CD4-positive, alpha-beta T cell treated with Interleukin-4 for 1 hour (primary cell): ENCODE results near the gene SPARCL1.
"Not testable (repeated sequence)": the region's sequence is repeated elsewhere in the genome, so short reads cannot be mapped to it uniquely, and the experiment has no call there.

Experiments
- DNase-seq, 2 donors: peaks; one replicate each; pipeline ENCODE4 v3.0.0-alpha.2; 2020 to 2022

Gene SPARCL1

DNA sequence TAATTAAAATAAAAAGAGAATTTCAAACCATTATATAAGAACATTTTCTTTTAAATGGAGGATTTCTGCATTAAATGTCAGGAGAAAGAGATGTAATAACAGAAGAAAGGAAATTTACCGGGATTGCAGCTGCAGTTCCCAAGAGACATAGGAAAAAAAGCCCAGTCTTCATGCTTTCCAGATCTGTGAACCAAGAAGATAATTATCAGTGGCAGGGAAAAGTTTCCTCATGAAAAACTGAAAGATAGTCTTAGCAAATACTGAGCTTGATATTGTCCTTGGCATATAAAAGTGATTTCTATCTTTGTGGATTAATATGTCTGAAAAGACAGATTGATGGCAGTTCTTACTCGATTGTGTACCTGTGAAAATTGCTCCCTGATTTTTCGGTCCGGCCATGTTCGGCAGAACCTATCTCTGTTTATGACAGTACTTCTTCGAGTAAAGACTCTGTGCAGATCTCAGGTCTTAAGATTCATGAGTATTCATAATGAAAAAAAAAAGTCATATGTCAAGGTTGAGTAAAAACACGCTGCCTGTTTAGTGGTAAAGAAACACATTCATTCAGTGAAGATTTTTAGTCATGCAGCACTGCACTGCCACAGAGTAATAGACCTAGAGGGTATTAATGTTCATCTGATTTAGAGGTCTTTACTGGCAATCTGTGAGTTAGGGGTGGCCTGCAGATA lies 29.6 kb downstream of the SPARCL1 start:
- DNase-seq: no peak

DNA sequence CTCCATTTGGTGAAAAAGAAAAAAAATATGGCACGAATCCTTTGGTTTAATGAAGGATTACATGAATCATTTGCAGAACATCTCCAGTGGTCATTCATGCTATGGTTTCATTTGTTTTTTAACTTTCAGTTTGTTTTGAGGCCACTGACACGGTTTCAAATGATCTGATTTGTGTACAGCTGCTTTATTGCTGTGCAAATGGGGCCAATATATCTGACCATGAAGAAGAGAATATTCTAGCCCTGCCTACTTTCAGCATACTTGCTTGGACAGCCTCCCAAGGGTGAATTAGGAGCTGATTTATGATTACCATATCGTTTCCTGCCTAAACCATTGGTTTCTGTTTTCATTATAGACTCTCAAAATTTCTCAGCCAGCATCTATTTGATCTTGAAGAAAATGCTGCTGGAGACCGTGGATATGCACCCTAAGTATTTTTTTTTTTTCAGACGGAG lies 30.7 kb downstream of the SPARCL1 start:
- DNase-seq: no peak

DNA sequence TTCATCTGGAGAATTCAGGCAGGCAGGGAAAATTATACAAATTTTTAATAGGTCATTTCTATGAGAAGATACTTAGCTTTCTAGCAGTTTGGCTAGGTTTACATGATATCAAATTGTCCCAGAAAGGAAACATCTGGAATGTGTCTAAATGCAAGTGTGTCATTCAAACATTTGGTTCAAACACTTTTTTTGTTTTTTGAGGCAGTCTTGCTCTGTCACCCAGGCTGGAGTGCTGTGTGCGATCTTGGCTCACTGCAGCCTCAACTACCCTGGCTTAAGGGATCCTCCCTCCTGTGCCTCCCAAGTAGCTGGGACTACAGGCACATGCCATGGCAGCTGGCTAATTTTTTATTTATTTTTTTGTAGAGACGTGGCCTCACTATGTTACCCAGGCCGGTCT lies 31.6 kb downstream of the SPARCL1 start:
- DNase-seq: no peak

DNA sequence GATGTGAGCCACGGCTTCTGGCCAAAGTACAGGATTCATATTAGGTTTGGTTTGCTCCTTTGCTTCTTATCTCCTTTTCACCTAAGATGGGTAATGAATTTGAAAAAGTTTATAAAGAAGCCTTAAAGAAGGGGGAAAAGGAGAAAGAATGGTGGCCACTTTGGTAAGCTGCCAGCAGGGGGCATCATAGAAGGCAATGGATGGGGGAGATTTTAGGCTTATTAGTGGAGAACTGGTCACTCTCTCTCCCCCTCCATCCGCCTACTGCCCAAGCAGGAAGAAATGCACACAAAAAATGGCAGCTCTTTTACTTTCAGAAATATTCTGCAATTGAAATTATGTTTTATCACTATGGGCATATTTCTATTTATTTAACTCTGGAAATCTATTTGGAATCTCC lies 32.0 kb downstream of the SPARCL1 start:
- DNase-seq: peak in 1 of 2 donors; percentile 4

DNA sequence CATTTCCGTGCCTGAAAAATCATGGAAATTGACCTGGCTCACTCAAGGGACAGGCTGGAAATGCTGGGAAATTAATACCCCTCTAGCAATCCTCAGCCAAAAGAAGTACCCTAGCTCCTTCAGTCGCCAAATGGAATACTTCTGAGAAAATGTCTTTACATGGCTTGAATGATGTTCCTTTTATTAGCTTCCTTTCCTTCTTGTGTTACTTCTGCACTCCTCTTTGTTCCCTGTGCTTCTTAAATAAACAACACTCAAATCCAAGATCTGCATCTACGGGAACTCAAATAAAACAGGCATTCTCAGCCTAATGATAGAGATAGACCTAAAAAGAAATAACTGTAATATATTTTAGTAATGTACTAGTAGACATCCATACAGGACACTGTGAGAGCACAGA lies 36.1 kb downstream of the SPARCL1 start:
- no peak for DNase-seq

DNA sequence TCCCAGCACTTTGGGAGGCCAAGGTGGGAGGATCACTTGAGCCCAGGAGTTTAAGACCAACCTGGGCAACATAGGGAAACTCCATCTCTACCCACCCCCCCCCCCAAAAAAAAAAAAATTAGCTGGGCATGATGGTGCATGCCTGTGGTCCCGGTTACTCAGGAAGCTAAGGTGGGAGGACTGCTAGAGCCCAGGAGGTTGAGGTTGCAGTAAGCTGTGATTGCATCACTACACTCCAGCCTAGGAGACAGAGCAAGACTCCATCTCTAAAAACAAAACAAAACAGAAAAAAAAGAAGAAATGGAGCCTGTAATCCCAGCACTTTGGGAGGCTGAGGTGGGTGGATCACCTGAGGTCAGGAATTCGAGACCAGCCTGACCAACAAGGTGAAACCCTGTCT lies 37.3 kb downstream of the SPARCL1 start:
- not testable (repeated sequence) for DNase-seq

DNA sequence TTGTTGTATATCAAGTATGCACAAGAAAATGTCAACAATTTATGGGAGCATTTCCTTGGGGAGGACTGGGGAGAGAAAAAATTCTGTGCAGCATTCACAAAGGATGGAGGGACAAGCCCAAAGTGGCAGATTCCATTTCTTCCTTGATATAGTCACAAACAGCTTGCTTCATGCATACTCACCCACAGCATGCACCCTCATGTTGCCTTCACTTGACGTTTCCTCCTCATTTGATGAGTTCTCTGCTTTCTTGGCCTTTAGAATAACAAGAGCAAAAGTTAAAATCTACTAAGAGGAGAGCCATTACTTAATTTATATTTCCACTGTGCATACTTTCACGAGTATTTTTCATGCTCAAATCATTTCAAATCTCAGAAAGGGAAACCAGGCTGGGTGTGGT lies 37.7 kb downstream of the SPARCL1 start:
- DNase-seq: no peak

DNA sequence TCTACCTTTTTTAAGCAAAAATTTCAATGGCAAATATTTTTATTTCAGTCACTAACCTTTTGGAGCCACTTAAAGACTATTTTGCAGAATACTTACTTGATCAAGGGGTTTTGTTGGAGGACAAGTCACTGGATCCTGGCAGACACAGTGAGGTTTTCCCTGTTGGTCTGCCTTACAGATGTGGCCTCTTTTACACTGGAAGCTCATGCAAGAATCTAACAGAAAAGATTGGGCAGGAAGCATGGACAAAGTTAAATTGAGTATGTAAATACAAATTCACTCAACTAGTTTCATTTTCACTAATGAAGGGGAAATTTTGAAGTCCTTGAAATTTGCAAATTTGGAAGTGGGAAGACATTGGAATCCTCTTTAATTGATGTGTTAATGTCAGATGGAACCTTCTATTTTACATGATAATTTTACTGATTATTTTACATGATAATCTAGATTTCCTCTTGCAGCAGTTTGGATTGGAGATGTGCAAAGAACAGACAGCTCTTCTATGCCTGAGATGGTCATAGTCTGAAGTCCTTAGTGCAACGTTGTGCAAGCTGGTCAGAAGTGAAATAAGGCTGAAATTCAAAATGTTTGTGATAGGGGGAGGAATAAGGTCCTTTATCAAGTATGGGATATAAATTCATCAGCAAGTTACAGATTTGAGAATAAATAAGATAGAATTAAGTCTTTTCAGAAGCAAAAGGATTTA lies 38.4 kb downstream of the SPARCL1 start:
- no peak for DNase-seq

DNA sequence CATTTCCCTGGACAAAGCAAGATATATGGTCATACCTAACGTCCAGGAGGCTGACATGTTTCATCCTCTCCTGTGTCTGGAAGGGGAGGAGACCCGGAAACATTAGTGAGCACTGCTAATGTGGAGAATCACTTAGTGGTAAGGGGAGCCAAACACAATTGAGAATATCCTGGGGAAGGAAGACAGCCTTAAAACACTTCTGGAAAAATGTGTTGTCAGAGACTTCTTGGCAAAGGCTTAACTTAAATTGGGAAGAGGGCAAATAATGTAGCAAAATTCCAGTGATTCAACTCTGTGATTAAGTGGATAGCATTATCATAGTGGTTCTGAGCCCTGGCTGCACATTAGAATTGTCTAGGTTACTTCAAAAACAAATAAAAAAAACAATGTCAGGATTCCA lies 39.5 kb downstream of the SPARCL1 start:
- no peak for DNase-seq

DNA sequence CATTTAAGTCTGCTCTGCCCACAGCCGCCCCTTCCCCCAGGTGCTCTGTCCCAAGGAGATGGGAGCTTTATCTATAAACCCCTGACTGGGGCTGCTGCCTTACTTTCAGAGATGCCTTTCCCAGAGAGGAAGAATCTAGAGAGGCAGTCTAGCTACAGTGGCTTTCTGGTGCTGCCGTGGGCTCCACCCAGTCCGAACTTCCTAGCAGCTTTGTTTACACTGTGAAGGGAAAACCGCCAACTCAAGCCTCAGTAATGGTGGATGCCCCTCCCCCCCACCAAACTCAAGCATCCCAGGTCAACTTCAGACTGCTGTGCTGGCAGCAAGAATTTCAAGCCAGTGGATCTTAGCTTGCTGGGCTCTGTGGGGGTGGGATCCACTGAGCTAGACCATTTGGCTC lies 40.5 kb downstream of the SPARCL1 start:
- DNase-seq: not testable (repeated sequence)

DNA sequence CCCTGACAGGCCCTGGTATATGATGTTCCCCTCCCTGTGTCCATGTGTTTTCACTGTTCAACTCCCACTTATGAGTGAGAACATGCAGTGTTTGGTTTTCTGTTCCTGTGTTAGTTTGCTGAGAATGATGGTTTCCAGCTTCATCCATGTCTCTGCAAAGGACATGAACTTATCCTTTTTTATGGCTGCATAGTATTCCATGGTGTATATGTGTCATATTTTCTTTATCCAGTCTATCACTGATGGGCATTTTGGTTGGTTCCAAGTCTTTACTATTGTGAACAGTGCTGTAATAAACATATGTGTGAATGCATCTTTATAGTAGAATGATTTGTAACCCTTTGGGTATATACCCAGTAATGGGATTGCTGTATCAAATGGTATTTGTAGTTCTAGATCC lies 45.9 kb downstream of the SPARCL1 start:
- not testable (repeated sequence) for DNase-seq

DNA sequence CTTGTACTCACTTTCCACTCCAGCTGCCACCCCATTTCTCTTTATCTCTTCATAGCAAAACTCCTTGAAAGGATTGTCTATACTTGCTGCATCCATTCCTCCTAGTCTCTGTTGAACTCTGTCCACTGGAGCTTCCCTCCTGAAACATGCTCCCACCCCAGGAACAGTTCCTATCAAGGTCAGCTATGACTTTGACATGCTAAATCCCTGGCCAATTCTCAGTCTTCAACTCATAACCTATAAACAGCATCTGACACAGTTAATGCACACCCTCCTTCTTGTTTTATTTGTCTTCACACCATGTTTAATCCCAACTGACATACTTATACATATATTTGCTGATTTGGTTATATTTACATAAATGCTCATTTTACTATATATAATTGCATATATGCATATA lies 47.8 kb downstream of the SPARCL1 start:
- DNase-seq: no peak

DNA sequence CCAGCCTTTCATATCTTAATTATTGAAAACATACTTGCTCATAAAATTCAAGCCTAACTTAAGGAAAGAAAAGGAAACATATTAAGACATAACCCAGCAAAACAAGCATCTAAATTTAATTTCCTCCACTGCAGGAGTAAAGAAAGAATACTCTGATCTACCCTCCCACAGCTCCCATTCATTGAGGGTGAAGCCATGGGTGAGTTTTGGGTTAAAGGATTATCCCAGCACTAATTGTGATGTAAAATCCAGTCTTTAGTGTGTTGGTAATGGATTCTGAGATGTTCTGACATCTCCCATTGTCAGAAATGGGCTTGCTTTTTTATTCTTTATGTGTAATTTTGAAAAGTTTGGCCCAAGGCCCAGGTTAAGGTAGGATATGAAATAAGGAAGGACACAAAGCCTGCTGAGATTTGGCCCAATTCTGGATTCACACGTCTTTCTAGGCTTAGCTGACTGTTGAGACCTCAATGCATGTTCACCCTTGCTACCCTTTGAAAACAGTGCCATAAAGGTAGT lies 50.4 kb downstream of the SPARCL1 start:
- no peak for DNase-seq

DNA sequence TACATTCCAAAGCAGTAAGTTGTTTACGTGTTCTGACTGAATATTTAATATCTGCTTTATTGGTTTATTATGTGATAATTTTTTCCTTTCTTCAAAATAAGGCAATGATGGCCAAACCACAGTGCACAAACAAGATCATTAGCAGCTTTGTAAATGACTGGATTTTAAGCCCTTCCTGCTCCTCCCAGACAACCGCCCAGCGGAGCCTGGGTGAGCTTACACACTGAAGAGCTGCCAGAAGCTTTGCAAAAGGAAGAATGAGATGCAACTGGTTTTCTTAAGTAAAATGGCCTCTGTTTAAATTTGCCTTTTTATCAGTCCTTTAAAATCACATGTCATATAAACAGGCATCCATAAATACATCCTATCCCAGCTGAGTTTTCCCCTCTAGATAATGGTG lies 52.2 kb downstream of the SPARCL1 start:
- no peak for DNase-seq

DNA sequence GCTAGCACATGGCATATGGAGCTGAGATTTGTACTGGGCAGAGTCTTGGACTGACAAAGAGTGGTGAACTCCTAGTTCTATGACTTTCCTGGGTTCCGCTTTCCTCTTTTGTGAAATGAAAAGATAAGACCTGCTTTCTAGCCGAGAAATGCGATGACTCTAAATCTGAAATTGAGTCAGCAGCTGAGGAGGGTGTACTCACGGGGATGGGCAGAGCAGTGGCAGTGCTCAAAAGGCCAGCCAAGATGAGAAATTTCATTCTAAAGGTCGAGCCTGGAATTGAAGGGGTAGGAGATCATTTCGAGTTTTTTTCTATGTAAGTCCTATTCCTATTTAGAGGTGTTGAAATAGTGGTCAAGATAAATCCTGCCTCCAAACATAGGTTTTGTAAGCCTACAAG lies 59.8 kb downstream of the SPARCL1 start:
- DNase-seq: no peak

DNA sequence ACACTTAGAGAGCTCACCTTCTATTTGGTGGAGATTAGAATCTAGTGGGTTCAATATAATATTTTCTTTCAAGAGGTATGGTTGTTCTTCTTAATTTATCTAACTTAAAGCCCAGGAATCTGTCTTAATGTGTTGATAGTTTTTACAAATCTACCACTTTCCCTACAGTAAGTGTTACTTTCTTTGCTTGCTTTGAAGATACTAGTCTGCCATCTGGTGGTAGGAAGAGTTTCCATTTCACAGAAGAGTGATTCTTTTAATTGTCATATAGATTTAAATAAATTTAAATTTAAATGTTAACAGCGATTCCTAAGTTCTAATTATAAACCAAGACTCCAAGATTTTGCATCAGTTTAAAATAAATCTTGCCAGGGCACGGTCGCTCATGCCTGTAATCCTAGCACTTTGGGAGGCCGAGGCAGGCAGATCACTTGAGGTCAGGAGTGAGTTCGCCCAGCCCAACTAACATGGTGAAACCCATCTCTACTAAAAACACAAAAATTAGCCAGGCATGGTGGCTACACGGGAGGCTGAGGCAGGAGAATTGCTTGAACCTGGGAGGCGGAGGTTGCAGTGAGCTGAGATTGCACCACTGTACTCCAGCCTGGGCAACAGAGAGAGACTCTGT lies 63.3 kb downstream of the SPARCL1 start:
- peak in 1 of 2 donors; percentile 61 for DNase-seq

DNA sequence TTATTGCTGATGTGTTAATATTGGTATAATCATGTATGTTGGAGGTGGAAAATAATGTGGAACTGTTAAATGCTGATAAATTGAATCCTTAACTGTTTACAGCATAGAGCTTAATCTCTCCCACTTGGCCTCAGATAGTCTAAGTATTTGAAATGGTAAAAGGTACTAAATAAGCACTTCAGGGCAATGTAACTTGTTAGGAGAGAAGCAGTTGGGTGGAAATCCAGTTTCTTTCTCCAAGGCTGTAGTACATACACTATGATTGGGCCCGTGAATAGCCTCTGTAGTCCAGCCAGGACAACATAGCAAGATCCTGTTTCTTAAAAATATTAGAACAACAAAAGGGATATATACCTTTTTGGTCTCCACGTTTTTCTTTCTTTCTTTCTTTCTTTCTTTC lies 67.1 kb downstream of the SPARCL1 start:
- no peak for DNase-seq

DNA sequence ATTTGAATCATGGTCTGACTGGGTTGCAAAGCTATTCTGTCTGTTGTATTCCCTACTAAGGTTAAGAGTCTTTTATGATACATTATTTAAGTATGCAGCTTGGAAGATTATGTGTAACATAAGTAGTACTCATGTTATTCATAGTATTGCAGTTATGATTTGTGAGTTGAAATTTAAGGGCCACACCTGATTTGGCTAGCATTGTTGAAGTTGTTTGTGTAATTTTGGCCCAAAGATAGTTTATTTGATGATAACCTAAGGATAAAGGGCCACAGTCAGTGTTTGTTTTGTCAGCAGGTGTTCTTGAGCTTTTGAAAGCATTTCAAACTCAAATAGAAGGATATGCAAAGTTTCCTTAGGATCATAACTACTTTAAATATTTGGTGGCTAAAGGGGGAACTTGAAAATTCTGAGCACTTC lies 67.9 kb downstream of the SPARCL1 start:
- no peak for DNase-seq

DNA sequence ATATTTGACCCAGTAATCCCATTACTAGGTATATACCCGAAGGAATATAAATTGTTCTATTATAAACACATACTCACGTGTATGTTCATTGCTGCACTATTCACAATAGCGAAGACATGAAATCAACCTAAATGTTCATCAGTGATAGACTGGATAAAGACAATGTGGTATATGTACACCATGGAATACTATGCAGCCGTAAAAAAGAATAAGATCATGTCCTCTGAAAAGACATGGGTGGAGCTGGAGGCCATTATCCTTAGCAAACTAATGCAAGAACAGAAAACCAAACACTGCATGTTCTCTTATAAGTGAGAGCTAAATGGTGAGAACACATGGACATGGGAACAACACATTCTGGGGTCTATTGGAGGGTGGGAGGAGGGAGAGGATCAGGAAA lies 70.3 kb downstream of the SPARCL1 start:
- no peak for DNase-seq

DNA sequence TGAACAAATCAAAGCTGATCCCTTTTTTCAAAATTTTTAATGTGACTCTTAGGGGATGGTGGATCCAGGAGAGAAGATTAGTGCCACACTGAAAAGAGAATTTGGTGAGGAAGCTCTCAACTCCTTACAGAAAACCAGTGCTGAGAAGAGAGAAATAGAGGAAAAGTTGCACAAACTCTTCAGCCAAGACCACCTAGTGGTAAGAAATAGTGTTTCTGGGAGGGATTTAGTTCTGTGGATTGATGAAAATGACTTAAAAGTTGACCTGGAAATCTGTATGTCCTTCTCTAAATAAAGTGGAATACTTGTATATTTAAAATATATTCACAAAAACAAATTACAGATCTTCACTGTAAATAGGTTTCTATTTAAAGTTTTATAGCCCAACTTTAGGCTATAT lies 77.6 kb downstream of the SPARCL1 start:
- DNase-seq: no peak

DNA sequence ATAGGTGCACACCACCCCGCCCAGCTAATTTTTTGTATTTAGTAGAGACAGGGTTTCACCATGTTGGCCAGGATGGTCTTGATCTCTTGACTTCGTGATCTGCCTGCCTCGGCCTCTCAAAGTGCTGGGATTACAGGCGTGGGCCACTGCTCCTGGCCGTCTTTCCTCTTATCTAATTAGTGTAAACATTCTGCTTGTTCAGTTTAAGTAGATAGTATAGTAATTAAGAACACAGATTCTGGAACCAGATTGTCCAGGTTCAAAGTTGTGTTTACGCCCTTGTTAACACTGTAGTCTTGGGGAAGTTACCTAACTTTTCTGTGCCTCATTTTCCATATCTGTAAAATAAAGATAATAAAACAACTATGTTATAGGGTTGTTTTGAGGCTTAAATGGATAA lies 82.8 kb downstream of the SPARCL1 start:
- not testable (repeated sequence) for DNase-seq

DNA sequence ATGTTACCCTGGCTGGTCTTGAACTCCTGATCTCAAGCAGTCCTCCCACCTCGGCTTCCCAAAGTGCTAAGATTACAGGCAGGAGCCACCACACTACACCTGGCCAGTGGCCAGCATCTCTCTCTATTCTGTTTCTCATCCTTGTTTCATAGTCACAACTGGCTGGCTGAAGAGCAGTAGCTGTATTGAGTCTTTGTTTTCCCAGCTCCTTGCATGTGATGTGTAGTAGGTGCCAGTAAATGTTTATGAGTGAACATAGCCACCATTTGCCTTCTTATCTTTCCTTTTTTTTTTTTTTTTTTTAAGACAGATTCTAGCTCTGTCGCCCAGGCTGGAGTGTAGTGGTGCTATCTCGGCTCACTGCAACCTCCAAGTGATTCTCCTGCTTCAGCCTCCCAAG lies 83.2 kb downstream of the SPARCL1 start:
- DNase-seq: no peak

DNA sequence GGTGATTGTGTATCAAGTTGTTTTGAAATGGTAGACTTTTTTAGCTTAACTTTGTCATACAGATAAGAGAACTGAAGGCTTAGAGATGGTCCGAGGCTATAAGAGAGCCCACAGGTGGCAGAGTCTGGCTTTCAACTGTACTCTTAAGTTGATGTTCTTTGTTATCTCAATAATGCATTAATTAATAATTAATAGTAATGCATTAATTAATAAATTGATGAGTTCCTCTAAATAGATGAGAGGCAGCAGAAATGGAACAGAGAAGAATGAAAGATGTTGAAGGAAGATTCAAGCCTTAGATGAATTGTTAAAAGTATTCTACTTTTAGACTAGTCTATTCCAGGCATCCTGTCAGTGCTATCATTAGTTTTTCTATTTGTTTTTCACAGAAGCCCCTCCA lies 84.4 kb downstream of the SPARCL1 start:
- no peak for DNase-seq

DNA sequence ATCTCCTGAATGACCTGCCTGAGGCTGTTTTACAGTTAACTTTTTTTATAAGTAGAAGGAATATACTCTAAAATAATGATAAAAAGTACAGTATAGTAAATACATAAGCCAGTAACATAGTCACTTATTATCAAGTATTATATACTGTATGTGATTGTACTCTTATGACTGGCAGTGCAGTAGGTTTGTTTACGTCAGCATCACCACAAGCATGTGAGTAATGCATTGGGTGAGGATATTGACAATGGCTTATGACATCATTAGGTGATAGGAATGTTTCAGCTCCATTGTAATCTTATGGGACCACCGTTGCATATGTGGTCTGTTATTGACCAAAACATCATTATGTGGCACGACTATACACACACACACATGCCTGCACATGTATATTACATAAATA lies 86.3 kb downstream of the SPARCL1 start:
- DNase-seq: no peak
